AG20443 (cell line): ENCODE measurements around the gene SMOC2.

Experiments
- DNase-seq: peaks from one replicate; pipeline ENCODE4 v3.0.0; 2012; ENCODE audit warnings: low spot score, mixed read lengths

SMOC2 gene

GRCh38 chr6:168448243-168448855 is 7.4 kb downstream of the SMOC2 start:
- DNase-seq = no peak

GRCh38 chr6:168450917-168451316 is 9.9 kb downstream of the SMOC2 start:
- no peak for DNase-seq

GRCh38 chr6:168451805-168452517 is 11.0 kb downstream of the SMOC2 start:
- DNase-seq = no peak

GRCh38 chr6:168452685-168453377 is 11.8 kb downstream of the SMOC2 start:
- no peak for DNase-seq

GRCh38 chr6:168455847-168456530 is 15.0 kb downstream of the SMOC2 start:
- DNase-seq = no peak

- no peak for DNase-seq
Measured at GRCh38 chr6:168456907-168457652, 16.1 kb downstream of the SMOC2 start.

GRCh38 chr6:168457653-168457934 is 16.6 kb downstream of the SMOC2 start:
- no peak for DNase-seq

GRCh38 chr6:168458101-168458500 is 17.1 kb downstream of the SMOC2 start:
- no peak for DNase-seq

- no peak for DNase-seq
Measured at GRCh38 chr6:168459572-168459971, 18.6 kb downstream of the SMOC2 start.

GRCh38 chr6:168462289-168462853 is 21.4 kb downstream of the SMOC2 start:
- no peak for DNase-seq

GRCh38 chr6:168464546-168464945 is 23.6 kb downstream of the SMOC2 start:
- no peak for DNase-seq

- no peak for DNase-seq
Measured at GRCh38 chr6:168468045-168468444, 27.1 kb downstream of the SMOC2 start.

GRCh38 chr6:168469521-168469920 is 28.5 kb downstream of the SMOC2 start:
- no peak for DNase-seq

GRCh38 chr6:168469926-168470325 is 28.9 kb downstream of the SMOC2 start:
- DNase-seq = no peak

GRCh38 chr6:168472363-168472762 is 31.4 kb downstream of the SMOC2 start:
- DNase-seq = no peak

- DNase-seq = no peak
Measured at GRCh38 chr6:168473197-168473596, 32.2 kb downstream of the SMOC2 start.

- no peak for DNase-seq
Measured at GRCh38 chr6:168475188-168476013, 34.4 kb downstream of the SMOC2 start.

GRCh38 chr6:168479421-168479820 is 38.4 kb downstream of the SMOC2 start:
- no peak for DNase-seq

- no peak for DNase-seq
Measured at GRCh38 chr6:168480481-168480880, 39.5 kb downstream of the SMOC2 start.

GRCh38 chr6:168485818-168486217 is 44.8 kb downstream of the SMOC2 start:
- DNase-seq = no peak

- no peak for DNase-seq
Measured at GRCh38 chr6:168490757-168491156, 49.8 kb downstream of the SMOC2 start.
